Stimulated activated CD8-positive, alpha-beta memory T cell treated with anti-CD3 and anti-CD28 coated beads, Interleukin-4, amount 100 ng/mL, for 1 hour (primary cell): Measurements from ENCODE around the gene DYNLL2.
"Not testable (repeated sequence)": the region's sequence is repeated elsewhere in the genome, so short reads cannot be mapped to it uniquely, and the experiment has no call there.

Experiments used
- DNase-seq, 2 donors: peaks; one replicate each; pipeline ENCODE4 v3.0.0-alpha.2; 2020; ENCODE audit warnings: low read depth in 2 of 2, low spot score in 1 of 2

DYNLL2 gene

GRCh38 chr17:58101898-58102297 lies 18.7 kb downstream of the DYNLL2 start:
- DNase-seq: not testable (repeated sequence)

GRCh38 chr17:58105093-58105492 lies 21.9 kb downstream of the DYNLL2 start:
- no peak for DNase-seq

GRCh38 chr17:58107306-58107705 lies 24.1 kb downstream of the DYNLL2 start:
- no peak for DNase-seq

GRCh38 chr17:58109197-58109596 lies 26.0 kb downstream of the DYNLL2 start:
- no peak for DNase-seq

GRCh38 chr17:58110012-58110411 lies 26.8 kb downstream of the DYNLL2 start:
- no peak for DNase-seq

- DNase-seq: no peak
These were observed 28.5 kb downstream of the DYNLL2 start for GRCh38 chr17:58111676-58112075.

GRCh38 chr17:58112970-58113631 lies 29.9 kb downstream of the DYNLL2 start:
- DNase-seq: peak; percentile 66 to 70

GRCh38 chr17:58113947-58114346 lies 30.7 kb downstream of the DYNLL2 start:
- DNase-seq: no peak

GRCh38 chr17:58117382-58117781 lies 34.2 kb downstream of the DYNLL2 start:
- no peak for DNase-seq

- no peak for DNase-seq
These were observed 36.3 kb downstream of the DYNLL2 start for GRCh38 chr17:58119491-58119890.

GRCh38 chr17:58120195-58120822 lies 37.1 kb downstream of the DYNLL2 start:
- no peak for DNase-seq

- DNase-seq: peak in 1 of 2 donors; percentile 4
These were observed 38.7 kb downstream of the DYNLL2 start for GRCh38 chr17:58121925-58122324.

GRCh38 chr17:58127846-58128245 lies 44.6 kb downstream of the DYNLL2 start:
- DNase-seq: no peak

GRCh38 chr17:58132697-58133096 lies 49.5 kb downstream of the DYNLL2 start:
- not testable (repeated sequence) for DNase-seq

- DNase-seq: no peak
These were observed 53.6 kb downstream of the DYNLL2 start for GRCh38 chr17:58136669-58137279.

- no peak for DNase-seq
These were observed 58.3 kb downstream of the DYNLL2 start for GRCh38 chr17:58141505-58141904.

- DNase-seq: not testable (repeated sequence)
These were observed 60.1 kb downstream of the DYNLL2 start for GRCh38 chr17:58143335-58143734.

GRCh38 chr17:58144801-58145200 lies 61.6 kb downstream of the DYNLL2 start:
- no peak for DNase-seq
